Measurements from ENCODE around the gene PREX1. TPM values are rescaled to one million over a fixed set of nuclear protein-coding genes. Genes with fewer than 3 reads are reported as not detected.

Gene PREX1
- total and polyA plus RNA-seq, 8 donors = 5.2 to 25.2 (median 16.6) TPM

GRCh38 chr20:48673507-48673906, 154.3 kb downstream of the PREX1 start:
- Histone ChIP-seq H3K4me3 (no peak overlapping the region), H3K27me3 (no peaks in the 10 kb centered on the region), H3K9me3 (no peaks in the 10 kb centered on the region), H3K4me1 (peaks cover 0 to 14% (median 5%) of the 10 kb centered on the region in 4 donors), H3K36me3 (peaks cover 0 to 52% (median 30%) of the 10 kb centered on the region in 4 donors), H3K27ac (no peak overlapping the region)
- intact Hi-C loops (cut with DNase I; ENCODE audit: low total_unique reads) = no loop called here
- no peak for DNase-seq
- TF ChIP-seq POLR2A (IDR thresholded peaks at IDR 0.05) (no peak), CTCF (IDR thresholded peaks at IDR 0.05) (no peak), EP300 (IDR thresholded peaks at IDR 0.05) (no peak), POLR2AphosphoS5 (IDR thresholded peaks at IDR 0.05) (no peak)
- 73 to 84% (median 79%) methylated on average over 4 of the region's 4 CpGs for WGBS, 5 donors

GRCh38 chr20:48672324-48672723, 155.5 kb downstream of the PREX1 start:
- Histone ChIP-seq H3K27ac (no peak overlapping the region), H3K36me3 (peaks cover 0 to 46% (median 25%) of the 10 kb centered on the region in 4 donors), H3K4me1 (peaks cover 0 to 24% (median 10%) of the 10 kb centered on the region in 4 donors), H3K9me3 (no peaks in the 10 kb centered on the region), H3K27me3 (no peaks in the 10 kb centered on the region), H3K4me3 (no peak overlapping the region)
- TF ChIP-seq POLR2AphosphoS5 (IDR thresholded peaks at IDR 0.05) = no peak
- TF ChIP-seq POLR2A (IDR thresholded peaks at IDR 0.05) = no peak
- TF ChIP-seq CTCF (IDR thresholded peaks at IDR 0.05) = no peak
- no peak for TF ChIP-seq EP300 (IDR thresholded peaks at IDR 0.05)
- 89 to 96% (median 93%) methylated on average over 8 of the region's 8 CpGs for WGBS, 5 donors
- intact Hi-C loops (cut with DNase I; ENCODE audit: low total_unique reads) = no loop called here
- no peak for DNase-seq

GRCh38 chr20:48671141-48671540, 156.7 kb downstream of the PREX1 start:
- Histone ChIP-seq H3K36me3 (peaks cover 0 to 36% (median 14%) of the 10 kb centered on the region in 4 donors), H3K4me3 (no peak overlapping the region), H3K27me3 (no peaks in the 10 kb centered on the region), H3K4me1 (peaks cover 0 to 24% (median 10%) of the 10 kb centered on the region in 4 donors), H3K9me3 (no peaks in the 10 kb centered on the region), H3K27ac (no peak overlapping the region)
- TF ChIP-seq POLR2A (IDR thresholded peaks at IDR 0.05) = no peak
- TF ChIP-seq CTCF (IDR thresholded peaks at IDR 0.05) = no peak
- no peak for TF ChIP-seq POLR2AphosphoS5 (IDR thresholded peaks at IDR 0.05)
- no peak for TF ChIP-seq EP300 (IDR thresholded peaks at IDR 0.05)
- WGBS, 5 donors = 95 to 97% (median 96%) methylated on average over 3 of the region's 3 CpGs
- no peak for DNase-seq
- intact Hi-C loops (cut with DNase I; ENCODE audit: low total_unique reads) = no loop called here

DNA sequence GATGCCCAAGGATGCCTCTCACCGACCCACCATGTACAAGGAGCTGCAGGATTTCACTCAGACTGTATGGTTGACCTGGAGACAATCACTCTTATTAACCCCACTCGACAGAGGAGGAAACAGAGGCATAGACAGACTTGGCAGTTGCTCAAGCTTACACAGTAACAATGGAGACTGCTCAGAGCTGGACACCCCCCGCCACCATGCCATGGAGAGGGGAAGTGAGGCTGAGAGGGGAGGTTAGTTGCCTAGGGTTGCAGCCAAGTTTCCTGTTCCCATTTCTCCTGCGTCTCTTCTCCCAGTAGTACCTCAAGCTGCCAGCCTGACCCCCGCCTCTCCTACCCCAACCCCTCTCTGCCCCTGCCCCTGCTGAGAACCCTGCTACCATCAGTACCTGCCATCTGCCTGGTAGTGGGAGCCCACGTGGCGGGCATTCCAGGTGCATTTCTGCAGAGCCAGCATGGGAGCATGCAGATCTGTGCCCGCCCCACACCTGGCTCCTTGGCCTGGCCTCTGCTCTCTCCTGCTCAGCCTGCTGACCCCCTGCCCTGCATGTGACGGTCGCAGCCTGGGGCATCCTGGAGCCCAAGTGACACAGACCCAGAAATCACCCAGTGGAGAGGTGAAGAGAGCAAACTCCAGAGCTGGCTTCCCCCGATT, 157.7 kb downstream of the PREX1 start:
- H3K4me3 ChIP-seq = no peak overlapping the region
- intact Hi-C loops (cut with DNase I; ENCODE audit: low total_unique reads) = no loop called here
- WGBS, 5 donors = 76 to 82% (median 81%) methylated on average over 10 to 11 of the region's 11 CpGs
- DNase-seq = peak in 1 of 2 donors; percentile 32
- peaks cover 0 to 24% (median 10%) of the 10 kb centered on the region in 4 donors for H3K4me1 ChIP-seq
- H3K9me3 ChIP-seq = no peaks in the 10 kb centered on the region
- H3K36me3 ChIP-seq = peaks cover 0 to 36% (median 7%) of the 10 kb centered on the region in 4 donors
- H3K27ac ChIP-seq = no peak overlapping the region
- TF ChIP-seq EP300 (IDR thresholded peaks at IDR 0.05) = no peak
- TF ChIP-seq POLR2A (IDR thresholded peaks at IDR 0.05) = no peak
- TF ChIP-seq POLR2AphosphoS5 (IDR thresholded peaks at IDR 0.05) = no peak
- TF ChIP-seq CTCF (IDR thresholded peaks at IDR 0.05) = no peak
- no peaks in the 10 kb centered on the region for H3K27me3 ChIP-seq
